K562 (cell line): ENCODE data around the gene TGOLN2. TPM values are rescaled to one million over a fixed set of nuclear protein-coding genes. Genes with fewer than 3 reads are reported as not detected.

ENCODE experiments used
- ATAC-seq: fragments of 200-7000 bp; cut with Tn5 transposase; 3 replicates; pipeline ENCODE4 v1.9.1; 2020; ENCODE audit warnings: moderate library complexity
- BruUV-seq: library from RNA; stranded (reverse); fragments of 400-500 nt; replicated peaks from 2 replicates; lab custom pipeline; 2021; lab: Mats Ljungman, UMichigan
- CTCF ChIA-PET: fragments of 300-600 bp; formaldehyde crosslinking; extraction: SDS; loops from one replicate; lab custom pipeline; 2021; ENCODE audit warnings: low intra/inter-chr PET ratio; lab: Yijun Ruan, JAX
- POLR2A ChIA-PET: fragments of 300-600, 350-650 bp; sonication (Branson Sonifier 250); formaldehyde crosslinking; extraction: SDS; loops from one replicate; lab custom pipeline; 2021; ENCODE audit warnings: antibody characterized with exemption, inconsistent platforms; lab: Yijun Ruan, JAX
- DNase-seq, 4 experiments: peaks; one replicate each; pipeline versions ENCODE4 v3.0.0 to v3.0.0-alpha.2; 2011 to 2018; ENCODE audit warnings: low spot score in 3 of 4, mixed read lengths in 3 of 4; ENCODE audit errors: extremely low read depth in 1 of 4
- FAIRE-seq: peaks from 2 replicates; lab custom pipeline; 2011; peaks lifted over from hg19 to GRCh38; lab: Jason Lieb, UNC
- H2AFZ ChIP-seq: 2 replicates; pipeline ENCODE4 v1.6.0; 2011; ENCODE audit warnings: low read depth, low read length, control low read depth, inconsistent platforms
- H3K27ac ChIP-seq: fragments of 200-600 bp; 3 replicates; pipeline ENCODE4 v1.8.0; 2011; ENCODE audit warnings: low read depth, mild to moderate bottlenecking, control low read depth, inconsistent platforms, low read length, moderate library complexity, mixed read lengths; ENCODE audit errors: extremely low read depth
- H3K27me3 ChIP-seq, 2 experiments: fragments of 300-600 bp in 1 of 2; 2 replicates in 1 of 2; 3 replicates in 1 of 2; pipeline versions ENCODE4 v1.6.0 to v1.8.0; 2011; ENCODE audit warnings: inconsistent platforms in 2 of 2, low read length in 2 of 2, mild to moderate bottlenecking in 1 of 2, mixed read lengths in 1 of 2, moderate library complexity in 1 of 2; ENCODE audit not compliant: control insufficient read depth in 2 of 2, insufficient read depth in 2 of 2
- H3K36me3 ChIP-seq: fragments of 300-600 bp; 3 replicates; pipeline ENCODE4 v1.8.0; 2011; ENCODE audit warnings: mild to moderate bottlenecking, low read length, inconsistent platforms; ENCODE audit not compliant: control insufficient read depth, insufficient read depth
- H3K4me1 ChIP-seq, 2 experiments: fragments of 200-600 bp in 1 of 2; replicated peaks in 1 of 2; 2 replicates in 1 of 2; 3 replicates in 1 of 2; pipeline versions ENCODE4 v1.5.1 to v1.8.0; 2011; ENCODE audit warnings: inconsistent platforms in 2 of 2, low read length in 2 of 2, mild to moderate bottlenecking in 1 of 2, mixed read lengths in 1 of 2, moderate library complexity in 1 of 2; ENCODE audit not compliant: control insufficient read depth in 2 of 2, insufficient read depth in 2 of 2
- H3K4me2 ChIP-seq: 2 replicates; pipeline ENCODE4 v1.6.1; 2011; ENCODE audit warnings: low read length, control low read depth, inconsistent platforms, mixed read lengths; ENCODE audit not compliant: insufficient read depth
- H3K4me3 ChIP-seq: fragments of 200-600 bp; sonication (generic), shearing (Covaris generic); 2 replicates; pipeline ENCODE4 v1.5.1; 2016; ENCODE audit warnings: control low read depth, inconsistent platforms
- H3K79me2 ChIP-seq: fragments of 200-600 bp; 3 replicates; pipeline ENCODE4 v1.8.0; 2011; ENCODE audit warnings: low read length, inconsistent platforms; ENCODE audit not compliant: control insufficient read depth, insufficient read depth
- H3K9ac ChIP-seq, 2 experiments: 2 replicates each; pipeline versions ENCODE4 v1.6.0 to v1.6.1; 2011; ENCODE audit warnings: low read depth in 2 of 2, low read length in 2 of 2, control low read depth in 1 of 2, inconsistent platforms in 1 of 2, mild to moderate bottlenecking in 1 of 2, mixed read lengths in 1 of 2; ENCODE audit not compliant: insufficient read depth in 1 of 2
- H3K9me1 ChIP-seq: one replicate; pipeline ENCODE4 v1.6.0; 2011; ENCODE audit warnings: inconsistent platforms, mild to moderate bottlenecking, low read length, moderate library complexity; ENCODE audit not compliant: control insufficient read depth, insufficient read depth
- H3K9me3 ChIP-seq: replicated peaks from 2 replicates; pipeline ENCODE4 v1.5.1; 2011; ENCODE audit warnings: low read depth, low read length, inconsistent platforms; ENCODE audit not compliant: control insufficient read depth, insufficient read depth
- H4K20me1 ChIP-seq: replicated peaks from 2 replicates; pipeline ENCODE4 v1.6.1; 2011; ENCODE audit warnings: low read length, inconsistent platforms, mixed read lengths; ENCODE audit not compliant: control insufficient read depth, insufficient read depth
- HINFP ChIP-seq: fragments of 450-650 bp; conservative IDR thresholded peaks from 2 replicates; pipeline ENCODE4 v1.6.1; 2016; ENCODE audit warnings: missing genetic modification characterization, low read depth, mild to moderate bottlenecking, control low read depth, missing compliant biosample characterization
- MCM5 ChIP-seq: fragments of 450-650 bp; IDR thresholded peaks from 2 replicates; pipeline ENCODE4 v1.6.1; 2016; ENCODE audit warnings: low read depth
- PCBP1 ChIP-seq: fragments of 200-400 bp; formaldehyde crosslinking; IDR thresholded peaks from 2 replicates; pipeline ENCODE4 v1.6.1; 2018; ENCODE audit warnings: mild to moderate bottlenecking, low read depth, low read length; ENCODE audit not compliant: poor library complexity, severe bottlenecking
- SIN3A ChIP-seq, 2 experiments: fragments of 150-350 bp in 1 of 2; IDR thresholded peaks; 2 replicates each; pipeline ENCODE4 v1.6.1; 2011 to 2016; ENCODE audit warnings: borderline replicate concordance in 2 of 2, low read depth in 2 of 2, low read length in 2 of 2, mild to moderate bottlenecking in 2 of 2, moderate library complexity in 2 of 2; ENCODE audit not compliant: control insufficient read depth in 1 of 2
- YBX1 ChIP-seq: fragments of 450-650 bp; IDR thresholded peaks from 2 replicates; pipeline ENCODE4 v1.7.1; 2016; ENCODE audit warnings: mild to moderate bottlenecking
- WGBS: fragments of 100-300 bp; shearing (Covaris generic); methylation state at CpG from one replicate; pipeline ENCODE4 v1.1.6; 2016; ENCODE audit warnings: low coverage, mixed read lengths; ENCODE audit not compliant: insufficient coverage; ENCODE audit errors: missing lambda C conversion rate; 5-methylcytosine and 5-hydroxymethylcytosine counted together
- in situ Hi-C: fragments of 300-500 bp; cut with MboI; formaldehyde crosslinking; loops from 4 replicates; pipeline ENCODE4 v1.15.0; 2018; ENCODE audit warnings: inconsistent platforms, mixed read lengths
- intact Hi-C: fragments of 100-400 bp; cut with micrococcal nuclease; formaldehyde crosslinking; loops from 2 replicates; pipeline ENCODE4 v1.14.2; 2022
- polyA plus RNA-seq, 8 experiments: library from polyadenylated mRNA; depleted of rRNA in 4 of 8; stranded (reverse) in 5 of 8; unstranded in 3 of 8; fragments of >200 nt; fragmentation: Nextera tagmentation in 2 of 8; fragmentation: Illumina TruSeq in 1 of 8; extraction: Ambion mirVana in 2 of 8; extraction: Trizol in 1 of 8; gene quantifications; 2 replicates each; pipeline versions ENCODE4 v1.2.1 to v1.2.3, GENCODE V29; 2011 to 2014; ENCODE audit warnings: inconsistent platforms in 1 of 8, missing spikeins in 1 of 8
- total RNA-seq, 7 experiments: library from RNA; depleted of rRNA in 6 of 7; stranded (reverse); fragments of >200 nt in 6 of 7; fragmentation: Illumina TruSeq in 2 of 7; extraction: Trizol in 2 of 7; gene quantifications; 2 replicates each; pipeline versions ENCODE4 v1.2.1 to v1.2.3, GENCODE V29; 2011 to 2021; ENCODE audit warnings: low replicate concordance in 1 of 7

TGOLN2 gene
- total and polyA plus RNA-seq, 9 of the 15 experiments (the other 6 are each of a cell fraction or from before 2014, with no cell fraction given): 13.0 to 66.5 (median 35.9) TPM

GRCh38 chr2:85376291-85377065 is 48.7 kb upstream of the TGOLN2 start (continued):
- TF ChIP-seq YBX1 (no peak), HINFP (no peak)
- TF ChIP-seq, all 486 proteins: peak for 0

GRCh38 chr2:85371045-85371444 is 43.3 kb upstream of the TGOLN2 start:
- Histone ChIP-seq H4K20me1 (no peaks in the 10 kb centered on the region), H3K27me3 (no peaks in the 10 kb centered on the region), H3K4me1 (no peaks in the 10 kb centered on the region), H3K9ac (no peak overlapping the region), H3K9me1 (peaks cover 2% of the 10 kb centered on the region), H3K36me3 (no peaks in the 10 kb centered on the region), H3K9me3 (no peaks in the 10 kb centered on the region), H2AFZ (no peak overlapping the region), H3K27ac (no peak overlapping the region), H3K79me2 (no peaks in the 10 kb centered on the region), H3K4me3 (no peak overlapping the region), H3K4me2 (no peak overlapping the region)
- WGBS: 86% methylated on average over 11 of the region's 11 CpGs
- no peak for DNase-seq
- no peak for TF ChIP-seq PCBP1
- no peak for TF ChIP-seq MCM5
- no peak for TF ChIP-seq SIN3A (IDR thresholded peaks at IDR 0.05; ENCODE audit: borderline replicate concordance in 2 of 2, control insufficient read depth in 1 of 2, low read depth in 2 of 2, low read length in 2 of 2)
- ChIA-PET POLR2A (interaction anchor here (0.6 to 2.6 kb wide), 8 partner anchors 10 to 304 kb away, joined by 3 to 17 read pairs (median 4); partner anchors contain the start of gene MAT2A), CTCF (no interaction called here)
- no peak for FAIRE-seq
- ATAC-seq: no peak
- in situ Hi-C loops (no loop called here), intact Hi-C loops (no loop called here)
- no TSS peak for BruUV-seq
